ENCODE results near the gene MUS81. TPM values are rescaled to one million over a fixed set of nuclear protein-coding genes. Genes with fewer than 3 reads are reported as not detected.

The MUS81 gene
- total and polyA plus RNA-seq, 2 of the 13 experiments (the other 11 are each of a cell fraction or from before 2014, with no cell fraction given): 25.6 to 30.2 TPM

DNA sequence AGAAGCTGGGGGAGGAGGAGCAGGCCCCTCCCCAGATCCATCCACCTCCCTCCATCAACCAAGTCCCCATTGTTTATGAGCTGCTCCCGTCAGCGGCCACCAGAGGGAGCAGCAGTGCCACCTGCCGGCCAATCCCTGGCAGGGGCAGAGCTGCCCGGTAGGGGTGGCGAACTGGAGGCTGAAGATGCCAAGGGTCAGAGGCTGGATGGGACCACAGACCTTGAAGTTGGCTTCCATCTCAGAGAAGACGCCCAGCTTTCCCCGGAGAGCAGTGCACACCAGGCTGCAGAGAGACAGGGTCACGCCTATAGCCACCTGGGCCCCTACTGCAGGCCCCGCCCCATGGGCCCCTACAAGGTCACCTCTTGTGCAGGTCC, 24.5 kb downstream of the MUS81 start (continued):
- TF ChIP-seq, protein P1, sequence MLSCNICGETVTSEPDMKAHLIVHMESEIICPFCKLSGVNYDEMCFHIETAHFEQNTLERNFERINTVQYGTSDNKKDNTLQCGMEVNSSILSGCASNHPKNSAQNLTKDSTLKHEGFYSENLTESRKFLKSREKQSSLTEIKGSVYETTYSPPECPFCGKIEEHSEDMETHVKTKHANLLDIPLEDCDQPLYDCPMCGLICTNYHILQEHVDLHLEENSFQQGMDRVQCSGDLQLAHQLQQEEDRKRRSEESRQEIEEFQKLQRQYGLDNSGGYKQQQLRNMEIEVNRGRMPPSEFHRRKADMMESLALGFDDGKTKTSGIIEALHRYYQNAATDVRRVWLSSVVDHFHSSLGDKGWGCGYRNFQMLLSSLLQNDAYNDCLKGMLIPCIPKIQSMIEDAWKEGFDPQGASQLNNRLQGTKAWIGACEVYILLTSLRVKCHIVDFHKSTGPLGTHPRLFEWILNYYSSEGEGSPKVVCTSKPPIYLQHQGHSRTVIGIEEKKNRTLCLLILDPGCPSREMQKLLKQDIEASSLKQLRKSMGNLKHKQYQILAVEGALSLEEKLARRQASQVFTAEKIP (CRISPR knock-in tag; IDR thresholded peaks at IDR 0.05; ENCODE audit: borderline replicate concordance): no peak
- TF ChIP-seq NFIB (CRISPR knock-in tag; IDR thresholded peaks at IDR 0.05; ENCODE audit: borderline replicate concordance) (no peak), RELA (CRISPR knock-in tag; IDR thresholded peaks at IDR 0.05) (no peak), ZKSCAN1 (IDR thresholded peaks at IDR 0.05; ENCODE audit: low read length) (no peak), TCF12 (IDR thresholded peaks at IDR 0.05) (no peak), TCF12 (CRISPR knock-in tag; IDR thresholded peaks at IDR 0.05) (no peak), ZNF207 (IDR thresholded peaks at IDR 0.05; ENCODE audit: borderline replicate concordance) (no peak), ZFP1 (CRISPR knock-in tag; IDR thresholded peaks at IDR 0.05) (no peak), HMG20B (CRISPR knock-in tag; conservative IDR thresholded peaks at IDR 0.05) (no peak), ZNF34 (CRISPR knock-in tag; IDR thresholded peaks at IDR 0.05; ENCODE audit: borderline replicate concordance) (no peak), ZC3H13 (CRISPR knock-in tag; IDR thresholded peaks at IDR 0.05) (no peak), ZFP90 (CRISPR knock-in tag; IDR thresholded peaks at IDR 0.05; ENCODE audit: borderline replicate concordance) (no peak), NR3C1 (CRISPR knock-in tag; IDR thresholded peaks at IDR 0.05) (no peak), ZNF713 (CRISPR knock-in tag; IDR thresholded peaks at IDR 0.05) (no peak), KDM2A (CRISPR knock-in tag; IDR thresholded peaks at IDR 0.05; ENCODE audit: borderline replicate concordance, low read depth) (peak; percentile 78), ZBTB7B (CRISPR knock-in tag; IDR thresholded peaks at IDR 0.05) (no peak), ATAD3A (CRISPR knock-in tag; IDR thresholded peaks at IDR 0.05) (no peak), HOXA9 (CRISPR knock-in tag; IDR thresholded peaks at IDR 0.05; ENCODE audit: borderline replicate concordance) (no peak), ZFP41 (CRISPR knock-in tag; IDR thresholded peaks at IDR 0.05; ENCODE audit: borderline replicate concordance) (no peak), RFX1 (IDR thresholded peaks at IDR 0.05) (no peak), ZNF607 (CRISPR knock-in tag; IDR thresholded peaks at IDR 0.05; ENCODE audit: borderline replicate concordance) (no peak), SOX13 (IDR thresholded peaks at IDR 0.05) (no peak), SOX13 (CRISPR knock-in tag; conservative IDR thresholded peaks at IDR 0.05 in 1 of 2, IDR thresholded peaks at IDR 0.05 in 1 of 2) (no peak)
- TF ChIP-seq, protein P2, sequence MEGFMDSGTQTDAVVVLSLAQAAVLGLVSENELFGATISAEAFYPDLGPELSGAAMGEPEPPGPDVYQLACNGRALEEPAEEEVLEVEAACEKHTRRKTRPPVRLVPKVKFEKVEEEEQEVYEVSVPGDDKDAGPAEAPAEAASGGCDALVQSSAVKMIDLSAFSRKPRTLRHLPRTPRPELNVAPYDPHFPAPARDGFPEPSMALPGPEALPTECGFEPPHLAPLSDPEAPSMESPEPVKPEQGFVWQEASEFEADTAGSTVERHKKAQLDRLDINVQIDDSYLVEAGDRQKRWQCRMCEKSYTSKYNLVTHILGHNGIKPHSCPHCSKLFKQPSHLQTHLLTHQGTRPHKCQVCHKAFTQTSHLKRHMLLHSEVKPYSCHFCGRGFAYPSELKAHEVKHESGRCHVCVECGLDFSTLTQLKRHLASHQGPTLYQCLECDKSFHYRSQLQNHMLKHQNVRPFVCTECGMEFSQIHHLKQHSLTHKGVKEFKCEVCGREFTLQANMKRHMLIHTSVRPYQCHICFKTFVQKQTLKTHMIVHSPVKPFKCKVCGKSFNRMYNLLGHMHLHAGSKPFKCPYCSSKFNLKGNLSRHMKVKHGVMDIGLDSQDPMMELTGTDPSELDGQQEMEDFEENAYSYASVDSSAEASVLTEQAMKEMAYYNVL (CRISPR knock-in tag; IDR thresholded peaks at IDR 0.05; ENCODE audit: borderline replicate concordance): no peak
- TF ChIP-seq, protein P3, sequence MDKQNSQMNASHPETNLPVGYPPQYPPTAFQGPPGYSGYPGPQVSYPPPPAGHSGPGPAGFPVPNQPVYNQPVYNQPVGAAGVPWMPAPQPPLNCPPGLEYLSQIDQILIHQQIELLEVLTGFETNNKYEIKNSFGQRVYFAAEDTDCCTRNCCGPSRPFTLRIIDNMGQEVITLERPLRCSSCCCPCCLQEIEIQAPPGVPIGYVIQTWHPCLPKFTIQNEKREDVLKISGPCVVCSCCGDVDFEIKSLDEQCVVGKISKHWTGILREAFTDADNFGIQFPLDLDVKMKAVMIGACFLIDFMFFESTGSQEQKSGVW (CRISPR knock-in tag; IDR thresholded peaks at IDR 0.05; ENCODE audit: borderline replicate concordance): no peak
- TF ChIP-seq, protein P4, sequence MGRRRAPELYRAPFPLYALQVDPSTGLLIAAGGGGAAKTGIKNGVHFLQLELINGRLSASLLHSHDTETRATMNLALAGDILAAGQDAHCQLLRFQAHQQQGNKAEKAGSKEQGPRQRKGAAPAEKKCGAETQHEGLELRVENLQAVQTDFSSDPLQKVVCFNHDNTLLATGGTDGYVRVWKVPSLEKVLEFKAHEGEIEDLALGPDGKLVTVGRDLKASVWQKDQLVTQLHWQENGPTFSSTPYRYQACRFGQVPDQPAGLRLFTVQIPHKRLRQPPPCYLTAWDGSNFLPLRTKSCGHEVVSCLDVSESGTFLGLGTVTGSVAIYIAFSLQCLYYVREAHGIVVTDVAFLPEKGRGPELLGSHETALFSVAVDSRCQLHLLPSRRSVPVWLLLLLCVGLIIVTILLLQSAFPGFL (CRISPR knock-in tag; IDR thresholded peaks at IDR 0.05): no peak
- TF ChIP-seq, protein P5, sequence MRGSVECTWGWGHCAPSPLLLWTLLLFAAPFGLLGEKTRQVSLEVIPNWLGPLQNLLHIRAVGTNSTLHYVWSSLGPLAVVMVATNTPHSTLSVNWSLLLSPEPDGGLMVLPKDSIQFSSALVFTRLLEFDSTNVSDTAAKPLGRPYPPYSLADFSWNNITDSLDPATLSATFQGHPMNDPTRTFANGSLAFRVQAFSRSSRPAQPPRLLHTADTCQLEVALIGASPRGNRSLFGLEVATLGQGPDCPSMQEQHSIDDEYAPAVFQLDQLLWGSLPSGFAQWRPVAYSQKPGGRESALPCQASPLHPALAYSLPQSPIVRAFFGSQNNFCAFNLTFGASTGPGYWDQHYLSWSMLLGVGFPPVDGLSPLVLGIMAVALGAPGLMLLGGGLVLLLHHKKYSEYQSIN (CRISPR knock-in tag; IDR thresholded peaks at IDR 0.05; ENCODE audit: borderline replicate concordance): no peak

All from HepG2 (cell line).